DLD1 (cell line): ENCODE data around the gene SAC3D1.

Experiments
- in situ Hi-C: cut with HindIII; loops from 2 replicates; pipeline ENCODE4 v1.10.0; 2017; ENCODE audit warnings: low sequenced_read_pairs

Gene SAC3D1

DNA sequence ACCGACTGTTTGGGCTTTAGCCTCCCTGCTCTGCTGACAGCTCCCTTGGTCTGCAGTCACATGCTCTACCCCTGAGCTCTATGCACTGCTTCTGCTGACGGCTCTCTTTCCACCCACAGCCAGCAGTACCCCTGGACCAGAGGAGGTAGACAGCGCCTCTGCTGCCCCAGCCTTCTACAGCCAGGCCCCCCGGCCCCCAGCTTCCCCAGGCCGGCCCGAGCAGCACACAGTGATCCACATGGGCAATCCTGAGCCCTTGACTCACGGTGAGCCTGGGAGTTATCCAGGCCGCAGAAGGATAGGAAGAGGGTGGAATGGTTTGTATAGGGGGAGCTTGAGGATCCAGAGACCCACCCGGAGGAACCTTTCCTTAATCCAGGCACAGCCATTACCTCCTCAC is 45.8 kb downstream of the SAC3D1 start:
- in situ Hi-C loops, result no loop called here

DNA sequence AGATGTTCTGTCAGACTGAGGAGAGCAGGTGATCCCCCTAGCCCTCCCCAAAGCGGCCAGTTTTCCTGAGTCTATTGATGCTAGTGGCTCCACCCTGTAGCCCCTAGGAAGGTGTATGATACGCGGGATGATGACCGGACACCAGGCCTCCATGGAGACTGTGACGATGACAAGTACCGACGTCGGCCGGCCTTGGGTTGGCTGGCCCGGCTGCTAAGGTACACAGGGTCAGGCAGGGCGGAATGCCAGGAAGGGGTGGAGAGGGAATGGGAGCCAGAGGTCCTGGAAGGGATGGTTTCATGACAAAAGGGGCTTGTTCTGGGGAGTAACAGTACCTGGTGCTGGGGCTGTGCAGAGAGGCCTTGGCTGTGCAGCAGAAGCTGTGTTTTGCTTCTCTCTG is 46.2 kb downstream of the SAC3D1 start:
- in situ Hi-C loops, result no loop called here

DNA sequence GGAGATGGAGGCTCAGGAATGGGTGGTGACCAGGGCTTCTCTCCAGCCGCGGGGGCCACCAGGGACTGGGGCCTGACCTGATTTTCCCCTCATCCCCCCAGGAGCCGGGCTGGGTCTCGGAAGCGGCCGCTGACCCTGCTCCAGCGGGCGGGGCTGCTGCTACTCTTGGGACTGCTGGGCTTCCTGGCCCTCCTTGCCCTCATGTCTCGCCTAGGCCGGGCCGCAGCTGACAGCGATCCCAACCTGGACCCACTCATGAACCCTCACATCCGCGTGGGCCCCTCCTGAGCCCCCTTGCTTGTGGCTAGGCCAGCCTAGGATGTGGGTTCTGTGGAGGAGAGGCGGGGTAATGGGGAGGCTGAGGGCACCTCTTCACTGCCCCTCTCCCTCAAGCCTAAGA is 46.8 kb downstream of the SAC3D1 start:
- in situ Hi-C loops, result no loop called here

DNA sequence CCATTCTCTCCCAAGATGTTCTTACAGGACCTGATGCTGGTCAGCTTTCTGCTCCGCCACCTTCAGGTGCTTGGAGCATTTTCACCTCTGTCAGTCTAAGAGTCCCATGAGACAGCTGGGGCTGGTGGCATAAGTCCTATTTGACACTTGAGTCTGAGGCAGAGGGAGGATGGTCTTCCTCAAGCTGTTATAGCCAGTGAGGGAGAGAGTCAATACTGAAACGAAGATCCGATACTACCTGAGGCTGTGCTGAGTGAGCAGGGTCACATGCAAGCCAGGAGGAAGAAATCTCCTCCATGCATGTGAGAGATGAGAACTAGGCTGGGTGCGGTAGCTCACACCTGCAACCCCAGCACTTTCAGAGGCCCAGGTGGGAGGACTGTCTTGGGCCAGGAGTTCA is 48.6 kb downstream of the SAC3D1 start:
- in situ Hi-C loops, result no loop called here

DNA sequence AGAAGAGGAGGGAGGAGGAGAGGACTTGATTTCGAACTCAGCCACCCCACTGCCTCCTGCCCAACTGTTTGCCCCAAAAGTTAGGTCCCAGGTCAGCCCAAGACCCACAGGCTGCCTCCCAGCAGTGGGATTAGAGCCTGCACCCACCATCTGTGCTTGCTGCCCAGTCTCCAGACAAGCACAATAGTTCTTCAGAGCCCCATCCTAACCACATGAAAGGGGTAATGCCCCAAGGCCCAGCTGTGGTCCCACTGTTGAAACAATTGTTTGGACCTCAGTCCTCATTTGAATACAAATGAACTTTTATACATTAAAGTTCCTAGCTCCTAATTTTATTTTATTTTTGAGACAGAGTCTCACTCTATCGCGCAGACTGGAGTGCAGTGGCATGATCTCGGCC is 49.6 kb downstream of the SAC3D1 start:
- in situ Hi-C loops, result no loop called here
